GM18858 (cell line): ENCODE measurements around the gene PKD1L1.
"Not testable (repeated sequence)": the region's sequence is repeated elsewhere in the genome, so short reads cannot be mapped to it uniquely, and the experiment has no call there.

Experiments used
- ATAC-seq: cut with Tn5 transposase; IDR thresholded peaks from one replicate; pipeline ENCODE4 v1.9.1; 2021; ENCODE audit not compliant: unreplicated experiment

Gene PKD1L1

GRCh38 chr7:47796347-47796746, 151.9 kb downstream of the PKD1L1 start:
- ATAC-seq = no peak

- no peak for ATAC-seq
Observed at GRCh38 chr7:47795631-47796030, 152.6 kb downstream of the PKD1L1 start.

- ATAC-seq = not testable (repeated sequence)
Observed at GRCh38 chr7:47795126-47795525, 153.1 kb downstream of the PKD1L1 start.

- ATAC-seq = no peak
Observed at GRCh38 chr7:47794016-47794415, 154.2 kb downstream of the PKD1L1 start.

- ATAC-seq = not testable (repeated sequence)
Observed at GRCh38 chr7:47793186-47793585, 155.1 kb downstream of the PKD1L1 start.

GRCh38 chr7:47792521-47793121, 155.6 kb downstream of the PKD1L1 start:
- no peak for ATAC-seq

- no peak for ATAC-seq
Observed at GRCh38 chr7:47791682-47792081, 156.6 kb downstream of the PKD1L1 start.

GRCh38 chr7:47788083-47788482, 160.2 kb downstream of the PKD1L1 start:
- no peak for ATAC-seq

GRCh38 chr7:47787249-47788069, 160.8 kb downstream of the PKD1L1 start:
- ATAC-seq = no peak

GRCh38 chr7:47786557-47787248, 161.6 kb downstream of the PKD1L1 start:
- no peak for ATAC-seq

GRCh38 chr7:47785923-47786556, 162.2 kb downstream of the PKD1L1 start:
- no peak for ATAC-seq

- ATAC-seq = no peak
Observed at GRCh38 chr7:47783456-47784223, 164.6 kb downstream of the PKD1L1 start.

GRCh38 chr7:47782792-47783191, 165.5 kb downstream of the PKD1L1 start:
- ATAC-seq = no peak

GRCh38 chr7:47782022-47782421, 166.2 kb downstream of the PKD1L1 start:
- no peak for ATAC-seq

GRCh38 chr7:47780555-47780954, 167.7 kb downstream of the PKD1L1 start:
- no peak for ATAC-seq

GRCh38 chr7:47779341-47779771, 168.9 kb downstream of the PKD1L1 start:
- no peak for ATAC-seq

- ATAC-seq = no peak
Observed at GRCh38 chr7:47778153-47778661, 170.1 kb downstream of the PKD1L1 start.

GRCh38 chr7:47777531-47778152, 170.6 kb downstream of the PKD1L1 start:
- ATAC-seq = no peak

- ATAC-seq = no peak
Observed at GRCh38 chr7:47776335-47776734, 171.9 kb downstream of the PKD1L1 start.

GRCh38 chr7:47775238-47775637, 173.0 kb downstream of the PKD1L1 start:
- no peak for ATAC-seq
